ENCODE measurements around the gene APOBEC3B. TPM values are rescaled to one million over a fixed set of nuclear protein-coding genes. Genes with fewer than 3 reads are reported as not detected.
"Not testable (repeated sequence)": the region's sequence is repeated elsewhere in the genome, so short reads cannot be mapped to it uniquely, and the experiment has no call there.

The APOBEC3B gene
- total RNA-seq, 3 donors from 2014 or later (not counting 1 experiment from before 2014, with no cell fraction given), result 1.7 to 2.3 (median 2.2) TPM

- Histone ChIP-seq H3K36me3 (ENCODE audit: control insufficient read depth, insufficient read depth, low read length) (no peaks in the 10 kb centered on the region), H3K4me1 (ENCODE audit: control insufficient read depth, insufficient read depth, low read length) (peaks cover 14% of the 10 kb centered on the region), H3K27ac (ENCODE audit: low read length) (peak overlapping the region; percentile 11), H3K27me3 (ENCODE audit: control insufficient read depth, insufficient read depth, low read length) (no peaks in the 10 kb centered on the region), H3K4me3 (ENCODE audit: low read length) (no peak overlapping the region), H3K9me3 (ENCODE audit: control insufficient read depth, insufficient read depth, low read length) (no peaks in the 10 kb centered on the region)
- ATAC-seq (peak; percentile 87 to 95 (median 95)), DNase-seq (peak; percentile 70 to 90)
- Mint-ChIP-seq H3K9me3 (no peaks in the 10 kb centered on the region), H3K27ac (peak overlapping the region in 1 of 2 donors; percentile 59), H3K27me3 (ENCODE audit: low read depth in 2 of 2) (peaks cover 5% of the 10 kb centered on the region in 2 donors), H3K4me1 (peaks cover 9 to 16% of the 10 kb centered on the region in 2 donors), H3K36me3 (no peaks in the 10 kb centered on the region), H3K4me3 (peak overlapping the region; percentile 32)
- TF ChIP-seq CTCF (IDR thresholded peaks at IDR 0.05), result peak; percentile 79
- intact Hi-C loops (cut with micrococcal nuclease), result loop anchor here (2.0 kb wide), 1 partner anchor 134 kb away; no protein-coding TSS in a partner anchor
- WGBS (ENCODE audit: insufficient coverage), result 15% methylated on average over 7 of the region's 7 CpGs
Observed at GRCh38 chr22:39003165-39003638, 21.1 kb downstream of the APOBEC3B start.

DNA sequence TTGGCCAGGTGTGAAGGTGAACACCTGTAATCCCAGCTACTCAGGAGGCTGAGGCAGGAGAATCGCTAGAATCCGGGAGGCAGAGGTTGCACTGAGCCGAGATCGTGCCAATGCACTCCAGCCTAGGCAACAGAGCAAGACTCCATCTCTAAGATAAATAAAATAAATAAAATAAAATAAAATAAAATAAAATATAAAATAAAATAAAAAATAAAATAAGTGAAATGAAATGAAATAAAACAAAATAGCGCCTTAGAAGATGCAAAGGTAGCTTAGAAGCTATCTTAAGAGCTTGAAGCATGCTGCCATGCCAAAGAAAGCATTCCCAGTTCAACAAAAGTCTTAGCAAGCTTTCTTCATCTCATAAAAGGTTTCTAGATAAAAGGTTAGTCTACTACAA is 25.0 kb downstream of the APOBEC3B start:
- DNase-seq (no peak), ATAC-seq (no peak)
- Mint-ChIP-seq H3K4me3 (no peak overlapping the region), H3K4me1 (peaks cover 9 to 17% of the 10 kb centered on the region in 2 donors), H3K36me3 (no peaks in the 10 kb centered on the region), H3K27ac (no peak overlapping the region), H3K27me3 (ENCODE audit: low read depth in 2 of 2) (no peaks in the 10 kb centered on the region), H3K9me3 (no peaks in the 10 kb centered on the region)
- Histone ChIP-seq H3K4me3 (ENCODE audit: low read length) (no peak overlapping the region), H3K4me1 (ENCODE audit: control insufficient read depth, insufficient read depth, low read length) (peaks cover 14% of the 10 kb centered on the region), H3K36me3 (ENCODE audit: control insufficient read depth, insufficient read depth, low read length) (no peaks in the 10 kb centered on the region), H3K27me3 (ENCODE audit: control insufficient read depth, insufficient read depth, low read length) (no peaks in the 10 kb centered on the region), H3K27ac (ENCODE audit: low read length) (no peak overlapping the region), H3K9me3 (ENCODE audit: control insufficient read depth, insufficient read depth, low read length) (no peaks in the 10 kb centered on the region)
- 89% methylated on average over 3 of the region's 5 CpGs for WGBS (ENCODE audit: insufficient coverage)
- intact Hi-C loops (cut with micrococcal nuclease), result loop anchor here (1.0 to 5.0 kb wide), 2 partner anchors 110 to 310 kb away; partner anchors contain the start of gene RPL3
- TF ChIP-seq CTCF (IDR thresholded peaks at IDR 0.05), result no peak

GRCh38 chr22:39008271-39008850 is 26.2 kb downstream of the APOBEC3B start:
- H3K4me1 ChIP-seq (ENCODE audit: control insufficient read depth, insufficient read depth, low read length), result peaks cover 12% of the 10 kb centered on the region
- not testable (repeated sequence) for ATAC-seq; H3K27me3 ChIP-seq (ENCODE audit: control insufficient read depth, insufficient read depth, low read length); H3K9me3 ChIP-seq (ENCODE audit: control insufficient read depth, insufficient read depth, low read length); H3K4me3 ChIP-seq (ENCODE audit: low read length); H3K27ac Mint-ChIP-seq; H3K36me3 Mint-ChIP-seq; H3K36me3 ChIP-seq (ENCODE audit: control insufficient read depth, insufficient read depth, low read length); H3K27me3 Mint-ChIP-seq (ENCODE audit: low read depth in 2 of 2); DNase-seq; H3K9me3 Mint-ChIP-seq; H3K27ac ChIP-seq (ENCODE audit: low read length); H3K4me3 Mint-ChIP-seq
- H3K4me1 Mint-ChIP-seq, result peaks cover 11 to 15% of the 10 kb centered on the region in 2 donors
- intact Hi-C loops (cut with micrococcal nuclease), result loop anchor here (5.0 kb wide), 1 partner anchor 309 kb away; the partner anchor contains the start of gene RPL3
- WGBS (ENCODE audit: insufficient coverage), result 90% methylated on average over 7 of the region's 8 CpGs

GRCh38 chr22:39010946-39011345 is 28.8 kb downstream of the APOBEC3B start:
- Mint-ChIP-seq H3K4me3 (no peak overlapping the region), H3K9me3 (no peaks in the 10 kb centered on the region), H3K27me3 (ENCODE audit: low read depth in 2 of 2) (no peaks in the 10 kb centered on the region), H3K4me1 (peaks cover 24 to 25% of the 10 kb centered on the region in 2 donors), H3K36me3 (no peaks in the 10 kb centered on the region), H3K27ac (peak overlapping the region in 1 of 2 donors; percentile 26)
- WGBS (ENCODE audit: insufficient coverage), result 90% methylated on average over 13 of the region's 15 CpGs
- Histone ChIP-seq H3K4me3 (ENCODE audit: low read length) (no peak overlapping the region), H3K27ac (ENCODE audit: low read length) (no peak overlapping the region), H3K27me3 (ENCODE audit: control insufficient read depth, insufficient read depth, low read length) (no peaks in the 10 kb centered on the region), H3K9me3 (ENCODE audit: control insufficient read depth, insufficient read depth, low read length) (no peaks in the 10 kb centered on the region), H3K36me3 (ENCODE audit: control insufficient read depth, insufficient read depth, low read length) (no peaks in the 10 kb centered on the region), H3K4me1 (ENCODE audit: control insufficient read depth, insufficient read depth, low read length) (peaks cover 27% of the 10 kb centered on the region)
- TF ChIP-seq CTCF (IDR thresholded peaks at IDR 0.05), result no peak
- intact Hi-C loops (cut with micrococcal nuclease), result no loop called here
- DNase-seq, result no peak
- no peak for ATAC-seq

Data from natural killer cell (primary cell).